ENCODE results near the gene ZNF333.
"Not testable (repeated sequence)": the region's sequence is repeated elsewhere in the genome, so short reads cannot be mapped to it uniquely, and the experiment has no call there.

Gene ZNF333

GRCh38 chr19:14772995-14773394, 83.1 kb downstream of the ZNF333 start:
- Histone ChIP-seq H3K4me1 (ENCODE audit: control insufficient read depth in 5 of 5, insufficient read depth in 5 of 5, low read length in 5 of 5) (peaks cover 0 to 14% (median 7%) of the 10 kb centered on the region in 5 donors), H3K27me3 (ENCODE audit: control insufficient read depth in 5 of 5, insufficient read depth in 4 of 5, low read length in 5 of 5) (peaks cover 0 to 21% (median 0%) of the 10 kb centered on the region in 5 donors), H3K36me3 (ENCODE audit: control insufficient read depth in 5 of 5, insufficient read depth in 5 of 5, low read length in 5 of 5) (peaks cover 0 to 3% (median 0%) of the 10 kb centered on the region in 5 donors), H3K9ac (ENCODE audit: low read length in 5 of 5) (no peak overlapping the region), H3K27ac (ENCODE audit: low read depth, low read length) (no peak overlapping the region), H3K9me3 (ENCODE audit: control insufficient read depth in 5 of 5, low read length in 5 of 5) (no peaks in the 10 kb centered on the region), H3K4me3 (ENCODE audit: low read depth in 1 of 5, low read length in 5 of 5) (no peak overlapping the region)

- H3K4me3 ChIP-seq (ENCODE audit: low read depth in 1 of 5, low read length in 5 of 5): not testable (repeated sequence)
- H3K27me3 ChIP-seq (ENCODE audit: control insufficient read depth in 5 of 5, insufficient read depth in 4 of 5, low read length in 5 of 5): peaks cover 0 to 18% (median 3%) of the 10 kb centered on the region in 5 donors
- H3K4me1 ChIP-seq (ENCODE audit: control insufficient read depth in 5 of 5, insufficient read depth in 5 of 5, low read length in 5 of 5): peaks cover 0 to 14% (median 7%) of the 10 kb centered on the region in 5 donors
Observed at GRCh38 chr19:14773722-14774121, 83.9 kb downstream of the ZNF333 start.

GRCh38 chr19:14774373-14774772, 84.5 kb downstream of the ZNF333 start:
- no peaks in the 10 kb centered on the region for H3K9me3 ChIP-seq (ENCODE audit: control insufficient read depth in 5 of 5, low read length in 5 of 5)
- peaks cover 0 to 18% (median 3%) of the 10 kb centered on the region in 5 donors for H3K27me3 ChIP-seq (ENCODE audit: control insufficient read depth in 5 of 5, insufficient read depth in 4 of 5, low read length in 5 of 5)
- H3K4me1 ChIP-seq (ENCODE audit: control insufficient read depth in 5 of 5, insufficient read depth in 5 of 5, low read length in 5 of 5): peaks cover 0 to 14% (median 7%) of the 10 kb centered on the region in 5 donors
- H3K9ac ChIP-seq (ENCODE audit: low read length in 5 of 5): no peak overlapping the region
- H3K27ac ChIP-seq (ENCODE audit: low read depth, low read length): no peak overlapping the region
- peaks cover 0 to 3% (median 0%) of the 10 kb centered on the region in 5 donors for H3K36me3 ChIP-seq (ENCODE audit: control insufficient read depth in 5 of 5, insufficient read depth in 5 of 5, low read length in 5 of 5)
- H3K4me3 ChIP-seq (ENCODE audit: low read depth in 1 of 5, low read length in 5 of 5): no peak overlapping the region

More at GRCh38 chr19:14773722-14774121, 83.9 kb downstream of the ZNF333 start:
- not testable (repeated sequence) for H3K27ac ChIP-seq (ENCODE audit: low read depth, low read length); H3K9me3 ChIP-seq (ENCODE audit: control insufficient read depth in 5 of 5, low read length in 5 of 5); H3K36me3 ChIP-seq (ENCODE audit: control insufficient read depth in 5 of 5, insufficient read depth in 5 of 5, low read length in 5 of 5); H3K9ac ChIP-seq (ENCODE audit: low read length in 5 of 5)

- Histone ChIP-seq H3K27me3 (ENCODE audit: control insufficient read depth in 5 of 5, insufficient read depth in 4 of 5, low read length in 5 of 5) (peaks cover 0 to 18% (median 3%) of the 10 kb centered on the region in 5 donors), H3K4me1 (ENCODE audit: control insufficient read depth in 5 of 5, insufficient read depth in 5 of 5, low read length in 5 of 5) (peaks cover 0 to 14% (median 7%) of the 10 kb centered on the region in 5 donors), H3K4me3 (ENCODE audit: low read depth in 1 of 5, low read length in 5 of 5) (peak overlapping the region in 1 of 5 donors; percentile 47)
- H3K27ac ChIP-seq (ENCODE audit: low read depth, low read length); H3K9me3 ChIP-seq (ENCODE audit: control insufficient read depth in 5 of 5, low read length in 5 of 5); H3K36me3 ChIP-seq (ENCODE audit: control insufficient read depth in 5 of 5, insufficient read depth in 5 of 5, low read length in 5 of 5); H3K9ac ChIP-seq (ENCODE audit: low read length in 5 of 5): not testable (repeated sequence)
Observed at GRCh38 chr19:14775326-14775725, 85.5 kb downstream of the ZNF333 start.

- H3K27me3 ChIP-seq (ENCODE audit: control insufficient read depth in 5 of 5, insufficient read depth in 4 of 5, low read length in 5 of 5): peaks cover 0 to 17% (median 3%) of the 10 kb centered on the region in 5 donors
- H3K36me3 ChIP-seq (ENCODE audit: control insufficient read depth in 5 of 5, insufficient read depth in 5 of 5, low read length in 5 of 5): peaks cover 0 to 3% (median 0%) of the 10 kb centered on the region in 5 donors
- no peaks in the 10 kb centered on the region for H3K9me3 ChIP-seq (ENCODE audit: control insufficient read depth in 5 of 5, low read length in 5 of 5)
- H3K4me1 ChIP-seq (ENCODE audit: control insufficient read depth in 5 of 5, insufficient read depth in 5 of 5, low read length in 5 of 5): peaks cover 0 to 14% (median 7%) of the 10 kb centered on the region in 5 donors
- H3K27ac ChIP-seq (ENCODE audit: low read depth, low read length): no peak overlapping the region
- H3K9ac ChIP-seq (ENCODE audit: low read length in 5 of 5): peak overlapping the region in 1 of 5 donors; percentile 30
- H3K4me3 ChIP-seq (ENCODE audit: low read depth in 1 of 5, low read length in 5 of 5): peak overlapping the region in 4 of 5 donors; percentile 17 to 47 (median 39)
Observed at GRCh38 chr19:14775869-14776586, 86.2 kb downstream of the ZNF333 start.

GRCh38 chr19:14777645-14778044, 87.8 kb downstream of the ZNF333 start:
- H3K27ac ChIP-seq (ENCODE audit: low read depth, low read length); H3K36me3 ChIP-seq (ENCODE audit: control insufficient read depth in 5 of 5, insufficient read depth in 5 of 5, low read length in 5 of 5): not testable (repeated sequence)

GRCh38 chr19:14778110-14778845, 88.4 kb downstream of the ZNF333 start, which contains the start of gene ADGRE2:
ADGRE2 (minus strand) TSS chr19:14778560; CDS start chr19:14776756, 1,804 bp downstream.
- Histone ChIP-seq H3K4me1 (ENCODE audit: control insufficient read depth in 5 of 5, insufficient read depth in 5 of 5, low read length in 5 of 5) (peaks cover 0 to 14% (median 7%) of the 10 kb centered on the region in 5 donors), H3K27me3 (ENCODE audit: control insufficient read depth in 5 of 5, insufficient read depth in 4 of 5, low read length in 5 of 5) (peaks cover 0 to 11% (median 3%) of the 10 kb centered on the region in 5 donors)
- not testable (repeated sequence) for H3K9me3 ChIP-seq (ENCODE audit: control insufficient read depth in 5 of 5, low read length in 5 of 5); H3K4me3 ChIP-seq (ENCODE audit: low read depth in 1 of 5, low read length in 5 of 5); H3K27ac ChIP-seq (ENCODE audit: low read depth, low read length); H3K36me3 ChIP-seq (ENCODE audit: control insufficient read depth in 5 of 5, insufficient read depth in 5 of 5, low read length in 5 of 5); H3K9ac ChIP-seq (ENCODE audit: low read length in 5 of 5)

More at GRCh38 chr19:14777645-14778044, 87.8 kb downstream of the ZNF333 start:
- peaks cover 0 to 14% (median 7%) of the 10 kb centered on the region in 5 donors for H3K4me1 ChIP-seq (ENCODE audit: control insufficient read depth in 5 of 5, insufficient read depth in 5 of 5, low read length in 5 of 5)
- H3K9me3 ChIP-seq (ENCODE audit: control insufficient read depth in 5 of 5, low read length in 5 of 5); H3K4me3 ChIP-seq (ENCODE audit: low read depth in 1 of 5, low read length in 5 of 5); H3K9ac ChIP-seq (ENCODE audit: low read length in 5 of 5): not testable (repeated sequence)
- peaks cover 0 to 11% (median 3%) of the 10 kb centered on the region in 5 donors for H3K27me3 ChIP-seq (ENCODE audit: control insufficient read depth in 5 of 5, insufficient read depth in 4 of 5, low read length in 5 of 5)

- H3K27me3 ChIP-seq (ENCODE audit: control insufficient read depth in 5 of 5, insufficient read depth in 4 of 5, low read length in 5 of 5): peaks cover 0 to 11% (median 3%) of the 10 kb centered on the region in 5 donors
- no peak overlapping the region for H3K27ac ChIP-seq (ENCODE audit: low read depth, low read length)
- H3K36me3 ChIP-seq (ENCODE audit: control insufficient read depth in 5 of 5, insufficient read depth in 5 of 5, low read length in 5 of 5): no peaks in the 10 kb centered on the region
- H3K9me3 ChIP-seq (ENCODE audit: control insufficient read depth in 5 of 5, low read length in 5 of 5): no peaks in the 10 kb centered on the region
- H3K4me1 ChIP-seq (ENCODE audit: control insufficient read depth in 5 of 5, insufficient read depth in 5 of 5, low read length in 5 of 5): peaks cover 0 to 14% (median 7%) of the 10 kb centered on the region in 5 donors
- H3K9ac ChIP-seq (ENCODE audit: low read length in 5 of 5): no peak overlapping the region
- H3K4me3 ChIP-seq (ENCODE audit: low read depth in 1 of 5, low read length in 5 of 5): no peak overlapping the region
Observed at GRCh38 chr19:14779151-14779550, 89.3 kb downstream of the ZNF333 start.

GRCh38 chr19:14780622-14781225, 90.9 kb downstream of the ZNF333 start:
- H3K27ac ChIP-seq (ENCODE audit: low read depth, low read length); H3K4me3 ChIP-seq (ENCODE audit: low read depth in 1 of 5, low read length in 5 of 5); H3K9me3 ChIP-seq (ENCODE audit: control insufficient read depth in 5 of 5, low read length in 5 of 5); H3K9ac ChIP-seq (ENCODE audit: low read length in 5 of 5); H3K36me3 ChIP-seq (ENCODE audit: control insufficient read depth in 5 of 5, insufficient read depth in 5 of 5, low read length in 5 of 5): not testable (repeated sequence)
- Histone ChIP-seq H3K27me3 (ENCODE audit: control insufficient read depth in 5 of 5, insufficient read depth in 4 of 5, low read length in 5 of 5) (peaks cover 0 to 17% (median 3%) of the 10 kb centered on the region in 5 donors), H3K4me1 (ENCODE audit: control insufficient read depth in 5 of 5, insufficient read depth in 5 of 5, low read length in 5 of 5) (peaks cover 0 to 14% (median 7%) of the 10 kb centered on the region in 5 donors)
